GM12872 (cell line): ENCODE data around the gene TMC4.

Source experiments
- CTCF ChIP-seq: IDR thresholded peaks from 3 replicates; pipeline ENCODE4 v1.5.1; 2011; ENCODE audit warnings: low read depth, mild to moderate bottlenecking, low read length, moderate library complexity; ENCODE audit not compliant: insufficient read depth

TMC4 gene

GRCh38 chr19:54191011-54191810 is 18.3 kb upstream of the TMC4 start, which contains the start of gene TSEN34:
Gene TSEN34, plus strand, starts transcription at chr19:54191308. Its CDS starts 57 bp downstream, at chr19:54191365.
- TF ChIP-seq CTCF: no peak

- no peak for TF ChIP-seq CTCF
These were observed 17.6 kb upstream of the TMC4 start for GRCh38 chr19:54190503-54191010.

- TF ChIP-seq CTCF: no peak
These were observed 17.0 kb upstream of the TMC4 start for GRCh38 chr19:54189735-54190502.

- peak; percentile 47; the same call in 2 of the 3 replicates for TF ChIP-seq CTCF
These were observed 16.3 kb upstream of the TMC4 start, which contains the start of gene MBOAT7 for GRCh38 chr19:54189145-54189734. Gene MBOAT7, minus strand, starts transcription at chr19:54189580. Its CDS starts 1,072 bp downstream, at chr19:54188508.

- no peak for TF ChIP-seq CTCF
These were observed 15.4 kb upstream of the TMC4 start for GRCh38 chr19:54188215-54188871.

GRCh38 chr19:54186934-54187381 is 14.0 kb upstream of the TMC4 start:
- no peak for TF ChIP-seq CTCF
